ENCODE data around the gene ARID4A. TPM values are rescaled to one million over a fixed set of nuclear protein-coding genes. Genes with fewer than 3 reads are reported as not detected.

ARID4A gene
- total RNA-seq, 2 experiments from 2014 or later = 37.9 to 41.7 TPM

- ChIA-PET CTCF (no interaction called here), POLR2A (interaction anchor here (0.9 to 2.7 kb wide), 4 partner anchors 9 to 146 kb away, joined by 3 to 24 read pairs (median 8); partner anchors contain the start of genes ARID4A, PSMA3 and TIMM9)
- H3K36me3 Mint-ChIP-seq (ENCODE audit: low read depth) = peaks cover 72% of the 10 kb centered on the region
- no peaks in the 10 kb centered on the region for H3K9me3 Mint-ChIP-seq
- no peaks in the 10 kb centered on the region for H3K27me3 Mint-ChIP-seq
- H3K4me3 Mint-ChIP-seq = peak overlapping the region; percentile 47
- peak; percentile 28 for DNase-seq
- H3K4me1 Mint-ChIP-seq = peaks cover 60% of the 10 kb centered on the region
- peak overlapping the region; percentile 92 for H3K27ac Mint-ChIP-seq
Observed at GRCh38 chr14:58280954-58281787, 17.2 kb upstream of the ARID4A start.

DNA sequence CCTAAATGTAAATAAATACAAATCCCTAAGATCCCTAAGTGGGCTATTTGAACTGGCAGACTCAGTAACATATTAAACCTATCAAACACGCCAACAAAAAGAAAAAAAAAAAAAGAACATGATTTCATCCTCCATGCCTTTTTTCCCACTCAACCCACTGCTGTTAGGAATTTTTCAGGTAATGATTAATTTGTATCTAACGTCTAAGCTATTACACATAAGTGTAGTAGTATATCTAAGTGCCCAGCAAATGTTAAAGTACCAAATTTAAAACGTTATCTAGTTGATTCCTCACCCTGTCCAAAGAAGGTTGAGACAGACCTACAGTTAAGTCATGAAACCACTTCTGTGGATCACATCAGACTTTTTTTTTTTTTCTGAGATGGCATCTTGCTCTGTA, 16.4 kb upstream of the ARID4A start:
- no peak for DNase-seq
- peak overlapping the region; percentile 47 for H3K4me3 Mint-ChIP-seq
- peaks cover 72% of the 10 kb centered on the region for H3K36me3 Mint-ChIP-seq (ENCODE audit: low read depth)
- no peaks in the 10 kb centered on the region for H3K9me3 Mint-ChIP-seq
- ChIA-PET POLR2A (interaction anchor here (0.9 to 2.7 kb wide), 4 partner anchors 10 to 145 kb away, joined by 3 to 24 read pairs (median 8); partner anchors contain the start of genes ARID4A, PSMA3 and TIMM9), CTCF (no interaction called here)
- H3K27me3 Mint-ChIP-seq = no peaks in the 10 kb centered on the region
- H3K27ac Mint-ChIP-seq = peak overlapping the region; percentile 92
- peaks cover 54% of the 10 kb centered on the region for H3K4me1 Mint-ChIP-seq

DNA sequence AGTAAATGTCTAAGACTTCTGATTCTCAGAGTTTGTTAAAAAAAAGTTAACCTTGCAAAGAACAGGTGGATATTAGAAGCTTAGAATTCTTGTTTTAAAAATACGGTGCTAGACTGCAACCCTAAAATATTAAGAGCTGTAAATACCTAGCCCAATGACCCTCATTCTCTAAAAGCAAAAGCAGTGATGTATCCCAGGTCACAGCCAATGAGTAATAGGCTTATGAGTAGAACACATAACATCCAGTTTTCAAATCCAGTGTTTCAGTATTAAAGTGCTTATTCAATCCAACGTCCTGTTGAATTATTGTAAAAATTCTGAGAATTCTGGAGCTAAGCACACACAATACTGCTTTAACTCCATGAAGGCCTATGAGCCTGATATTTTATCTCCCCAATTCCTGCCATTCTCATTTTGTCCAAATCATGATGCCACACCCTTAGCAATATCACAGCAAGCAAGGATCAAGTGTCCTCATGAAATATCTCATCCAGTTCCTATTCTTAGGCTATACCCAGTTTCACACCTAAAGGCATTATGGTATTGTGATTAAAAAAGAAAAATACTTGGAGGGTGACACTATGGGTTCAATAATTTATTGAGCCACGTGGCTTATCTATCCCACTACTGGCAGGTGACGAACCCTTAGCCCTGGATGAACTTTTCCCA, 15.3 kb upstream of the ARID4A start:
- no peaks in the 10 kb centered on the region for H3K9me3 Mint-ChIP-seq
- H3K27me3 Mint-ChIP-seq = no peaks in the 10 kb centered on the region
- ChIA-PET CTCF (no interaction called here), POLR2A (interaction anchor here (1.0 to 1.3 kb wide), 2 partner anchors 10 to 15 kb away, joined by 3 to 7 read pairs; partner anchors contain the start of gene ARID4A)
- H3K27ac Mint-ChIP-seq = no peak overlapping the region
- peaks cover 59% of the 10 kb centered on the region for H3K4me1 Mint-ChIP-seq
- H3K36me3 Mint-ChIP-seq (ENCODE audit: low read depth) = peaks cover 75% of the 10 kb centered on the region
- H3K4me3 Mint-ChIP-seq = no peak overlapping the region
- DNase-seq = no peak

GRCh38 chr14:58283730-58284129, 14.6 kb upstream of the ARID4A start:
- H3K4me3 Mint-ChIP-seq = no peak overlapping the region
- DNase-seq = no peak
- peaks cover 77% of the 10 kb centered on the region for H3K36me3 Mint-ChIP-seq (ENCODE audit: low read depth)
- ChIA-PET POLR2A (interaction anchor here (1.3 kb wide), 1 partner anchor 14 kb away, joined by 7 read pairs; the partner anchor contains the start of gene ARID4A), CTCF (no interaction called here)
- peaks cover 62% of the 10 kb centered on the region for H3K4me1 Mint-ChIP-seq
- H3K27me3 Mint-ChIP-seq = no peaks in the 10 kb centered on the region
- no peaks in the 10 kb centered on the region for H3K9me3 Mint-ChIP-seq
- H3K27ac Mint-ChIP-seq = no peak overlapping the region

DNA sequence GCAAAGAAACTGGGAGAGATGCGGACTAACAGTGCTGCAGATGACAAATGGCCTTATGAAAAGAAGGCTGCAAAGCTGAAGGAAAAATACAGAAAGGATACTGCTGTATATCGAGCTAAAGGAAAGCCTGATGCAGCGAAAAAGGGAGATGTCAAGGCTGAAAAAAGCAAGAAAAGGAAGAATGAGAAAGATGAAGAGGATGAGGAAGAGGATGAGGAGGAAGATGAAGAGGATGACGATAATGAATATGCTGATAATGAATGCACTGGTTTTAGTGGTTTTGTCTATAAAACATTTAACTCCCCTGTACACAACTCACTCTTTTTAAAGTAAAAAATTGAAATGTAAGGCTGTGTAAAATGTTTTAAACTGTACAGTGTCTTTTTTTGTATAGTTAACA, 13.2 kb upstream of the ARID4A start:
- no peak overlapping the region for H3K4me3 Mint-ChIP-seq
- H3K9me3 Mint-ChIP-seq = no peaks in the 10 kb centered on the region
- no peaks in the 10 kb centered on the region for H3K27me3 Mint-ChIP-seq
- H3K36me3 Mint-ChIP-seq (ENCODE audit: low read depth) = peaks cover 78% of the 10 kb centered on the region
- H3K4me1 Mint-ChIP-seq = peaks cover 63% of the 10 kb centered on the region
- ChIA-PET POLR2A (interaction anchor here (1.0 to 2.6 kb wide), 2 partner anchors 9 to 23 kb away, joined by 3 to 8 read pairs; no protein-coding TSS in a partner anchor), CTCF (no interaction called here)
- no peak for DNase-seq
- H3K27ac Mint-ChIP-seq = peak overlapping the region; percentile 50

DNA sequence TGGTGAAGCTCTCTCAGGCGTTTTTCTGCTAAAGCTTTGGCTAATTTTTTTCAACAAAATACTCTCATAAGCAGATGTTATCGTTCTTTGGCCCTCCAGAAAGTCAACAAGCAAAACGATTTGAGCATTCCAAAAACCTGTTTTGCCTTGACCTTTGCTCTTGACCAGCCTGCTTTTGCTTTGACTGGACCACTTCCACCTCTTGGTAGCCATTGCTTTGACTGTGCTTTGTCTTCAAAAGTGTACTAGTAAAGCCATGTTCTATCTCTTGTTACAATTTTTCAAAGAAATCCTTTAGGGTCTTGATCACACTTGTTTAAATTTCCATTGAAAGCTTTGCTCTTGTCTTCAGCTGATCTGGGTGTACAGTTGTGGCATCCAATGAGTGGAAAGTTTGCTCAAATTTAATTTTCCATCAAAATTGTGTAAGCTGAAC, 10.7 kb upstream of the ARID4A start:
- Mint-ChIP-seq H3K4me1 (peaks cover 51% of the 10 kb centered on the region), H3K27ac (no peak overlapping the region), H3K9me3 (no peaks in the 10 kb centered on the region), H3K36me3 (ENCODE audit: low read depth) (peaks cover 68% of the 10 kb centered on the region), H3K27me3 (no peaks in the 10 kb centered on the region), H3K4me3 (no peak overlapping the region)
- ChIA-PET POLR2A (interaction anchor here (1.2 to 2.5 kb wide), 2 partner anchors 10 to 12 kb away, joined by 7 to 16 read pairs; partner anchors contain the start of gene ARID4A), CTCF (interaction anchor here (1.2 to 1.8 kb wide), 2 partner anchors 10 to 15 kb away, joined by 3 to 6 read pairs; partner anchors contain the start of gene ARID4A)
- DNase-seq = no peak

DNA sequence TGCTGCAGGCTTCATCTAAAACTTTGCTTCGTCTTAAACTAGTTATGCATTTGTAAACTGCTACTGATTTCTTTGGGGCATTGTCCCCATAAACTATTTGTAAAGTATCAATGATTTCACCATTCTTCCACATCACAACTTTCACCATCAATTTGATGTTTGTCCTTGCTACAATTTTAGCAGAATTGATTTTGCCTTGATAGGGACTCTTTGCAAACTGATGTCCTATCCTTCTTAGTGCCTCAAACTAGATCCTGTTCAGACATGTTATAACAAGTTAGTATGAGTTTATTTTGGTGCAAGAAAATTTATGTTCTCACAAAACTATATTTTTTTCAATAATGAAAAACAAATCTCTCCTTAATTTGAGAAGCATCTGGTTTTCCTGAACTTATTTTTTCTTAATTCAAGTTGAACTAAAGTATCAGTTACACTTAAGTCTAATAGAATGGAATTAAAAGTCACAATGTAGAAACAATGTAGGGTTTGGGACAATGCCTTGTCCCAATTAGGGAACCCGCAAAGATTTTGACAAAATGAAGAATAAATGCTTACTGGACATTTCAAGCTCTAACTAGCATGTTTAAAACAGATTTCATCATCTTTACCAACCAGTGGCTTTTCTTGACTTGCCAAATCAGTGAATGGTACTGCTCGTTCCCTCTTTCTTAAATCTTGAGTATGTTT, 10.1 kb upstream of the ARID4A start:
- Mint-ChIP-seq H3K36me3 (ENCODE audit: low read depth) (peaks cover 70% of the 10 kb centered on the region), H3K4me3 (no peak overlapping the region), H3K27ac (no peak overlapping the region), H3K4me1 (peaks cover 50% of the 10 kb centered on the region), H3K9me3 (no peaks in the 10 kb centered on the region), H3K27me3 (no peaks in the 10 kb centered on the region)
- ChIA-PET CTCF (no interaction called here), POLR2A (interaction anchor here (1.2 to 2.5 kb wide), 5 partner anchors 9 to 44 kb away, joined by 4 to 16 read pairs (median 7); partner anchors contain the start of genes ARID4A and PSMA3)
- DNase-seq = no peak

- Mint-ChIP-seq H3K36me3 (ENCODE audit: low read depth) (peaks cover 65% of the 10 kb centered on the region), H3K4me3 (no peak overlapping the region), H3K4me1 (peaks cover 59% of the 10 kb centered on the region), H3K9me3 (no peaks in the 10 kb centered on the region), H3K27ac (no peak overlapping the region), H3K27me3 (no peaks in the 10 kb centered on the region)
- POLR2A ChIA-PET = no interaction called here
- CTCF ChIA-PET = no interaction called here
- no peak for DNase-seq
Observed at GRCh38 chr14:58291646-58292045, 6.7 kb upstream of the ARID4A start.

- DNase-seq = no peak
- H3K27ac Mint-ChIP-seq = no peak overlapping the region
- peaks cover 61% of the 10 kb centered on the region for H3K4me1 Mint-ChIP-seq
- H3K9me3 Mint-ChIP-seq = no peaks in the 10 kb centered on the region
- H3K36me3 Mint-ChIP-seq (ENCODE audit: low read depth) = peaks cover 64% of the 10 kb centered on the region
- no peaks in the 10 kb centered on the region for H3K27me3 Mint-ChIP-seq
- H3K4me3 Mint-ChIP-seq = no peak overlapping the region
- CTCF ChIA-PET = no interaction called here
- POLR2A ChIA-PET = no interaction called here
Observed at GRCh38 chr14:58292187-58292586, 6.2 kb upstream of the ARID4A start.

GRCh38 chr14:58294201-58294600, 4.2 kb upstream of the ARID4A start:
- H3K27me3 Mint-ChIP-seq = no peaks in the 10 kb centered on the region
- POLR2A ChIA-PET = interaction anchor here (0.7 kb wide), 1 partner anchor 44 kb away, joined by 3 read pairs; no protein-coding TSS in a partner anchor

GRCh38 chr14:58296726-58297125, 1.6 kb upstream of the ARID4A start:
- Mint-ChIP-seq H3K27me3 (no peaks in the 10 kb centered on the region), H3K4me3 (no peak overlapping the region), H3K36me3 (ENCODE audit: low read depth) (peaks cover 41% of the 10 kb centered on the region), H3K4me1 (peaks cover 54% of the 10 kb centered on the region), H3K9me3 (no peaks in the 10 kb centered on the region), H3K27ac (no peak overlapping the region)
- no peak for DNase-seq
- POLR2A ChIA-PET = interaction anchor here (1.6 to 4.4 kb wide), 6 partner anchors 8 to 130 kb away, joined by 8 to 105 read pairs (median 40); partner anchors contain the start of genes ACTR10, KIAA0586, PSMA3 and TIMM9
- CTCF ChIA-PET = interaction anchor here (2.3 kb wide), 1 partner anchor 99 kb away, joined by 16 read pairs; the partner anchor contains the start of gene TOMM20L

More at GRCh38 chr14:58294201-58294600, 4.2 kb upstream of the ARID4A start:
- Mint-ChIP-seq H3K36me3 (ENCODE audit: low read depth) (peaks cover 48% of the 10 kb centered on the region), H3K9me3 (no peaks in the 10 kb centered on the region), H3K4me1 (peaks cover 50% of the 10 kb centered on the region), H3K4me3 (no peak overlapping the region), H3K27ac (no peak overlapping the region)
- CTCF ChIA-PET = no interaction called here
- DNase-seq = no peak

DNA sequence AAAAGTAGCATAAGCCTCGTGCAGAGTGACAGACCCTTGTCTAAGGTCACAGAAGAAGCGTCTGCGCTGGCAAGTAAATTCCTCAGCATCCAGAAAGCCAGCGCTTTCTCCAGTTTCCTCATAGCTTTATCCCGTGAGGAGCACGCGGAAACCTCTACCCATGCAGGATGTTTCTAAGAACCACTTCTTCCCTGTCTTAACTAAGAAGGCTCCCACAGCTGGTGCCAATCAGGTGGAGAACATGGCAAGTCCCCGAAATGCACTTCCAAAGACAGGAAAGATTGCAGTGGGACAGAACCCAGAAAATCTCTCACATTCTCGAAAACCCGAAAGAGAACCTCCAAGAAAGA, 968 bp upstream of the ARID4A start:
- no peak overlapping the region for H3K27ac Mint-ChIP-seq
- no peaks in the 10 kb centered on the region for H3K27me3 Mint-ChIP-seq
- CTCF ChIA-PET = interaction anchor here (1.0 to 2.3 kb wide), 4 partner anchors 11 to 99 kb away, joined by 4 to 16 read pairs (median 6); partner anchors contain the start of gene TOMM20L
- POLR2A ChIA-PET = interaction anchor here (1.2 to 4.4 kb wide), 17 partner anchors 8 to 1187 kb away, joined by 4 to 105 read pairs (median 8); partner anchors contain the start of genes ACTR10, AP5M1, EXOC5 and JKAMP
- H3K4me1 Mint-ChIP-seq = peaks cover 52% of the 10 kb centered on the region
- no peak overlapping the region for H3K4me3 Mint-ChIP-seq
- H3K36me3 Mint-ChIP-seq (ENCODE audit: low read depth) = peaks cover 44% of the 10 kb centered on the region
- no peak for DNase-seq
- no peaks in the 10 kb centered on the region for H3K9me3 Mint-ChIP-seq

Measured in activated CD4-positive, alpha-beta memory T cell treated with anti-CD3 and anti-CD28 coated beads, Interleukin-2, amount 10 ng/mL, durations not matched to agents 7 days and 5 days (primary cell).